GM10248 (cell line): ENCODE results near the gene NOXRED1.

Experiments used
- CTCF ChIA-PET: fragments of 300-600 bp; sonication (Branson Sonifier 250); formaldehyde crosslinking; extraction: SDS; loops from one replicate; lab custom pipeline; 2021; ENCODE audit warnings: antibody characterized with exemption; lab: Yijun Ruan, JAX
- POLR2A ChIA-PET: fragments of 350-650 bp; sonication (Branson Sonifier 250); formaldehyde crosslinking; extraction: SDS; loops from one replicate; lab custom pipeline; 2020; ENCODE audit warnings: antibody characterized with exemption; lab: Yijun Ruan, JAX
- DNase-seq: peaks from one replicate; pipeline ENCODE4 v3.0.0; 2012; ENCODE audit errors: extremely low spot score
- CTCF ChIP-seq: IDR thresholded peaks from 2 replicates; pipeline ENCODE4 v1.5.1; 2012; ENCODE audit warnings: mild to moderate bottlenecking, low read depth; ENCODE audit errors: extremely low read depth, missing control alignments, control extremely low read depth

NOXRED1 gene

GRCh38 chr14:77372304-77372841 lies 51.0 kb downstream of the NOXRED1 start:
- ChIA-PET CTCF (interaction anchor here (1.2 kb wide), 1 partner anchor 248 kb away, joined by 4 read pairs; no protein-coding TSS in a partner anchor), POLR2A (no interaction called here)
- TF ChIP-seq CTCF = no peak
- DNase-seq = peak; percentile 60

GRCh38 chr14:77369285-77369684 lies 54.0 kb downstream of the NOXRED1 start:
- no peak for TF ChIP-seq CTCF
- ChIA-PET CTCF (interaction anchor here (0.9 to 1.2 kb wide), 3 partner anchors 11 to 53 kb away, joined by 3 read pairs; no protein-coding TSS in a partner anchor), POLR2A (interaction anchor here (0.5 kb wide), 1 partner anchor 184 kb away, joined by 3 read pairs; no protein-coding TSS in a partner anchor)
- no peak for DNase-seq

- no peak for DNase-seq
- ChIA-PET CTCF (interaction anchor here (0.9 to 2.2 kb wide), 3 partner anchors 10 to 48 kb away, joined by 3 to 12 read pairs (median 3); no protein-coding TSS in a partner anchor), POLR2A (no interaction called here)
- TF ChIP-seq CTCF = no peak
Observed at GRCh38 chr14:77364146-77364545, 59.2 kb downstream of the NOXRED1 start.

- ChIA-PET CTCF (interaction anchor here (1.3 to 2.0 kb wide), 4 partner anchors 14 to 44 kb away, joined by 3 to 9 read pairs (median 5); partner anchors contain the start of genes SAMD15 and TMED8), POLR2A (no interaction called here)
- no peak for TF ChIP-seq CTCF
- no peak for DNase-seq
Observed at GRCh38 chr14:77359626-77360025, 63.7 kb downstream of the NOXRED1 start.

- no peak for TF ChIP-seq CTCF
- POLR2A ChIA-PET = no interaction called here
- no peak for DNase-seq
- CTCF ChIA-PET = interaction anchor here (1.0 to 1.4 kb wide), 3 partner anchors 26 to 55 kb away, joined by 3 read pairs; partner anchors contain the start of gene GSTZ1
Observed at GRCh38 chr14:77356899-77357298, 66.4 kb downstream of the NOXRED1 start.

GRCh38 chr14:77355811-77356210 lies 67.5 kb downstream of the NOXRED1 start:
- CTCF ChIA-PET = interaction anchor here (0.8 kb wide), 1 partner anchor 14 kb away, joined by 3 read pairs; no protein-coding TSS in a partner anchor
- TF ChIP-seq CTCF = no peak
- POLR2A ChIA-PET = no interaction called here
- no peak for DNase-seq
